ENCODE results near the gene SLC10A7. TPM values are rescaled to one million over a fixed set of nuclear protein-coding genes. Genes with fewer than 3 reads are reported as not detected.

The SLC10A7 gene
- total and polyA plus RNA-seq, 10 of the 15 experiments (the other 5 are each of a cell fraction or from before 2014, with no cell fraction given): 4.6 to 23.7 (median 15.6) TPM

DNA sequence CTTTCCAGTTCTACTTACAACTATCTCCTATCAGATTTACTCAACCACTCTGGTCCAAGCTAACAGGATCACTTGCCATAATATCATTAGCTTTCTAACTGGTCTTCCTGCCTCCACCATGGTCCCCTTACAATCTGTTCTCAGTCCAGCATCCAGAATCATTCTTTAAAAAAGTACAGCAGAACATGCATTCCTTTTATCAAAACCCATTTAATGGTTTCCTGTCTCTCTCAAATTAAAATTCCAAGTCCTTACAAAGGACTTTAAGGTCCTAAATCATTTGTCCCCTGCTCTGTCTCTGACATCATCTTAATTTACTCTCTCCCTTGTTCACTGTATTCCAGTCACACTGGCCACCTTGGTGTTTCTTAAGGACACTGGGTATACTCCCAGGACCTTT, 202.8 kb downstream of the SLC10A7 start:
- CTCF ChIA-PET: interaction anchor here (0.7 to 1.3 kb wide), 2 partner anchors 40 to 77 kb away, joined by 4 read pairs; no protein-coding TSS in a partner anchor
- RAD21 ChIA-PET (ENCODE audit: unreplicated experiment): no interaction called here
- POLR2A ChIA-PET: no interaction called here
- BruUV-seq (replicated peaks): no TSS peak
- SMC1A ChIA-PET (ENCODE audit: uncharacterized antibody, unreplicated experiment): interaction anchor here (1.6 kb wide), 1 partner anchor 11 kb away, joined by 5 read pairs; no protein-coding TSS in a partner anchor
- Histone ChIP-seq H3K4me3 (no peak overlapping the region), H3K79me2 (ENCODE audit: control insufficient read depth, insufficient read depth, low read length) (no peaks in the 10 kb centered on the region), H3K9me3 (replicated peaks; ENCODE audit: control insufficient read depth, insufficient read depth, low read length) (no peaks in the 10 kb centered on the region), H3K36me3 (ENCODE audit: control insufficient read depth in 2 of 2, insufficient read depth in 2 of 2, low read length in 1 of 2) (no peaks in the 10 kb centered on the region), H3K4me1 (ENCODE audit: control insufficient read depth, insufficient read depth, low read length) (no peaks in the 10 kb centered on the region), H4K20me1 (ENCODE audit: control insufficient read depth, insufficient read depth) (no peaks in the 10 kb centered on the region), H3K27me3 (replicated peaks in 1 of 2; ENCODE audit: control insufficient read depth in 2 of 2, insufficient read depth in 2 of 2, low read length in 1 of 2) (no peaks in the 10 kb centered on the region), H3K9ac (ENCODE audit: control insufficient read depth, insufficient read depth, low read length) (no peak overlapping the region), H2AFZ (ENCODE audit: control insufficient read depth, low read depth, low read length) (no peak overlapping the region), H3K4me2 (ENCODE audit: control insufficient read depth, insufficient read depth) (no peak overlapping the region), H3K27ac (ENCODE audit: control insufficient read depth, insufficient read depth) (no peak overlapping the region)
- in situ Hi-C loops (cut with MboI) (no loop called here), intact Hi-C loops (cut with micrococcal nuclease; ENCODE audit: unreplicated experiment) (no loop called here)
- TF ChIP-seq IKZF1 (conservative IDR thresholded peaks at IDR 0.05): no peak
- TF ChIP-seq KAT2A (conservative IDR thresholded peaks at IDR 0.05; ENCODE audit: control insufficient read depth, low read depth, low read length): no peak
- TF ChIP-seq HDAC2 (IDR thresholded peaks at IDR 0.05): no peak
- TF ChIP-seq SMAD5 (IDR thresholded peaks at IDR 0.05; ENCODE audit: low read depth): no peak
- TF ChIP-seq RUNX3 (IDR thresholded peaks at IDR 0.05; ENCODE audit: low read length): no peak
- TF ChIP-seq, protein P1, sequence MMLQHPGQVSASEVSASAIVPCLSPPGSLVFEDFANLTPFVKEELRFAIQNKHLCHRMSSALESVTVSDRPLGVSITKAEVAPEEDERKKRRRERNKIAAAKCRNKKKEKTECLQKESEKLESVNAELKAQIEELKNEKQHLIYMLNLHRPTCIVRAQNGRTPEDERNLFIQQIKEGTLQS (IDR thresholded peaks at IDR 0.05; ENCODE audit: borderline replicate concordance, extremely low read depth, low read depth, low read length): no peak
- no peak for TF ChIP-seq RELA (IDR thresholded peaks at IDR 0.05; ENCODE audit: borderline replicate concordance, partially characterized antibody)
- TF ChIP-seq ZNF217 (IDR thresholded peaks at IDR 0.05): no peak
- TF ChIP-seq SPI1 (IDR thresholded peaks at IDR 0.05; ENCODE audit: borderline replicate concordance, insufficient read depth, low read depth, low read length): no peak
- no peak for TF ChIP-seq BCL11A (IDR thresholded peaks at IDR 0.05; ENCODE audit: low read depth, low read length)
- TF ChIP-seq ESRRA (IDR thresholded peaks at IDR 0.05; ENCODE audit: low read length): no peak
- ATAC-seq (no peak), FAIRE-seq (no peak), DNase-seq (ENCODE audit: low read depth, low spot score) (no peak)
